Fibroblast of villous mesenchyme (primary cell): ENCODE measurements around the gene GOLGA6C. TPM values are rescaled to one million over a fixed set of nuclear protein-coding genes. Genes with fewer than 3 reads are reported as not detected.
"Not testable (repeated sequence)": the region's sequence is repeated elsewhere in the genome, so short reads cannot be mapped to it uniquely, and the experiment has no call there.

Experiments used
- DNase-seq: peaks from one replicate; pipeline ENCODE4 v3.0.0-alpha.2; 2010; ENCODE audit warnings: low read depth
- H3K4me3 ChIP-seq: 2 replicates; pipeline ENCODE4 v1.5.1; 2011; ENCODE audit warnings: low read depth, mild to moderate bottlenecking, low read length
- total RNA-seq: library from RNA; depleted of rRNA; stranded (reverse); fragments of >200 nt; gene quantifications from 2 replicates; pipeline ENCODE4 v1.2.3, GENCODE V29; 2012
- TF ChIP-seq, protein P1 (sequence below): IDR thresholded peaks from 2 replicates; pipeline ENCODE4 v1.5.1; 2012; ENCODE audit warnings: low read depth, mild to moderate bottlenecking, low read length; ENCODE audit not compliant: insufficient read depth

GOLGA6C gene
- total RNA-seq, 1 donor, result not detected

GRCh38 chr15:75223688-75224087 lies 34.4 kb upstream of the GOLGA6C start:
- TF ChIP-seq, protein P1, sequence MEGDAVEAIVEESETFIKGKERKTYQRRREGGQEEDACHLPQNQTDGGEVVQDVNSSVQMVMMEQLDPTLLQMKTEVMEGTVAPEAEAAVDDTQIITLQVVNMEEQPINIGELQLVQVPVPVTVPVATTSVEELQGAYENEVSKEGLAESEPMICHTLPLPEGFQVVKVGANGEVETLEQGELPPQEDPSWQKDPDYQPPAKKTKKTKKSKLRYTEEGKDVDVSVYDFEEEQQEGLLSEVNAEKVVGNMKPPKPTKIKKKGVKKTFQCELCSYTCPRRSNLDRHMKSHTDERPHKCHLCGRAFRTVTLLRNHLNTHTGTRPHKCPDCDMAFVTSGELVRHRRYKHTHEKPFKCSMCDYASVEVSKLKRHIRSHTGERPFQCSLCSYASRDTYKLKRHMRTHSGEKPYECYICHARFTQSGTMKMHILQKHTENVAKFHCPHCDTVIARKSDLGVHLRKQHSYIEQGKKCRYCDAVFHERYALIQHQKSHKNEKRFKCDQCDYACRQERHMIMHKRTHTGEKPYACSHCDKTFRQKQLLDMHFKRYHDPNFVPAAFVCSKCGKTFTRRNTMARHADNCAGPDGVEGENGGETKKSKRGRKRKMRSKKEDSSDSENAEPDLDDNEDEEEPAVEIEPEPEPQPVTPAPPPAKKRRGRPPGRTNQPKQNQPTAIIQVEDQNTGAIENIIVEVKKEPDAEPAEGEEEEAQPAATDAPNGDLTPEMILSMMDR, result no peak
- no peak overlapping the region for H3K4me3 ChIP-seq
- DNase-seq, result no peak

DNA sequence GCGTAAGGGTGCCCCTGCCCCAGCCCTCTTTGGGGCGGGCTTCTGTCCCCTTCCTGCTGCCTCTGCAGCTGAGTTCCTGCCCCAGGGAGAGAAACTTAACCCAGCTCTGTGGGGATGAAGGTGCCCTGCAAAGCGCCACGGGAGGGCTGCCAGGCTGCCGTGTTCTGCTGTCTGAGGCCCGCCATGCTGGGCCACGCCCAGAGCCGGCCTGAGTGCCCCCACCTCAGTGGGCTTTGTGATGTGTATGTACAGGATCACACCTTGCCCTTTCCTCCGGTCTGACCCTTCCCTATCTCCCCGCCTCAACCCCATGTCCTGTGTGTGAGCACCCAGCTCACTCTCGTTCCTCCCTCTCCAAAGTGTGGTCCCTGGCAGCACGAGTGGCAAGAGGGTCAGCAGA lies 33.9 kb upstream of the GOLGA6C start:
- DNase-seq, result no peak
- H3K4me3 ChIP-seq, result no peak overlapping the region
- TF ChIP-seq, protein P1, result no peak

GRCh38 chr15:75225102-75225836 lies 32.9 kb upstream of the GOLGA6C start:
- H3K4me3 ChIP-seq, DNase-seq: not testable (repeated sequence)

- no peak overlapping the region for H3K4me3 ChIP-seq
- DNase-seq, result no peak
- TF ChIP-seq, protein P1, result no peak
Observed at GRCh38 chr15:75225951-75226732, 32.0 kb upstream of the GOLGA6C start.

- not testable (repeated sequence) for H3K4me3 ChIP-seq, DNase-seq
Observed at GRCh38 chr15:75227112-75227511, 31.0 kb upstream of the GOLGA6C start.

DNA sequence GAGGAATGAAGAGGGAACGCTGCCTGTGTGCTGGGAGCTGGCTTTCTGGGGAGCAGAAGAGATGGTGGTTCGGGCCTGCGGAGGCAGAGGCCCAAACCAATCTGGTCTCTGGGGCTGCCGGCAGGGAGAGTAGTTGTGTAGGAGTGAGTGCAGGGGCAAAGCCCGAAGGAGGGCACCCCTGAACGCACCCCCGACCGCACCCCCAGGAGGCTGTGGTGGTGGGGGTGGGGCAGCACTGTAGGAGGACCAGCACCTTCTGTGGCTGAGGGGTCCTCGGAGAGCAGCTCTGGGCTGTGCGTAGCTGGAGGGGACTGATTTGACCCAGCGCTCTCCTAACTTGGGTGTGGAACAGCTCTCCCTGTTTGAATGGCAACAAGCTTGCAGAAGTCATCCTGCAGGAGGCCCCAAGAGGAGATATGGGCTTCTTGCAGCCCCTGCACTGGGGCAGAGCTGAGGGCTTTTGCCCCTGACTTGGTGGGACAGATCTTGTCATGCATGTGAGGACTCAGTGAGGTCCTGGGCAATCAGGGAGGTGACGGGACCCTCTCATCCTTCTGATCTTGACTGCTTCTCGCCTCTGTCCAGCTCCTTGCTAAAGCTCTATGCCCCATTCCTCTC lies 30.4 kb upstream of the GOLGA6C start:
- no peak overlapping the region for H3K4me3 ChIP-seq
- DNase-seq, result no peak
- TF ChIP-seq, protein P1, result no peak

GRCh38 chr15:75228787-75229186 lies 29.3 kb upstream of the GOLGA6C start:
- TF ChIP-seq, protein P1, result no peak
- DNase-seq, result no peak
- no peak overlapping the region for H3K4me3 ChIP-seq
